NCI-H1092 (cell line): Measurements from ENCODE around the gene FOXD4L3.
"Not testable (repeated sequence)": the region's sequence is repeated elsewhere in the genome, so short reads cannot be mapped to it uniquely, and the experiment has no call there.

Experiments used
- DNase-seq: peaks from one replicate; lab custom pipeline; 2025; lab: John Stamatoyannopoulos, UW

Gene FOXD4L3

GRCh38 chr9:68302567-68302966 is at the start of gene FOXD4L3:
Gene FOXD4L3 (plus strand): TSS chr9:68302867. CDS start chr9:68302952, 85 bp downstream.
- not testable (repeated sequence) for DNase-seq

GRCh38 chr9:68281041-68281440 is 21.6 kb upstream of the FOXD4L3 start:
- not testable (repeated sequence) for DNase-seq

GRCh38 chr9:68303771-68304170 is 1.1 kb downstream of the FOXD4L3 start:
- not testable (repeated sequence) for DNase-seq

- DNase-seq = not testable (repeated sequence)
Measured at GRCh38 chr9:68304212-68304611, 1.5 kb downstream of the FOXD4L3 start.

- DNase-seq = not testable (repeated sequence)
Measured at GRCh38 chr9:68304777-68305176, 2.1 kb downstream of the FOXD4L3 start.

- not testable (repeated sequence) for DNase-seq
Measured at GRCh38 chr9:68305680-68306285, 3.1 kb downstream of the FOXD4L3 start.

GRCh38 chr9:68306391-68306964 is 3.8 kb downstream of the FOXD4L3 start:
- DNase-seq = not testable (repeated sequence)

- DNase-seq = not testable (repeated sequence)
Measured at GRCh38 chr9:68307127-68307526, 4.5 kb downstream of the FOXD4L3 start.

GRCh38 chr9:68307654-68308053 is 5.0 kb downstream of the FOXD4L3 start:
- not testable (repeated sequence) for DNase-seq

- DNase-seq = not testable (repeated sequence)
Measured at GRCh38 chr9:68311208-68311607, 8.5 kb downstream of the FOXD4L3 start.

GRCh38 chr9:68318209-68318608 is 15.5 kb downstream of the FOXD4L3 start:
- DNase-seq = not testable (repeated sequence)

GRCh38 chr9:68323749-68324148 is 21.1 kb downstream of the FOXD4L3 start:
- DNase-seq = not testable (repeated sequence)

GRCh38 chr9:68324518-68324917 is 21.9 kb downstream of the FOXD4L3 start:
- DNase-seq = not testable (repeated sequence)

- DNase-seq = not testable (repeated sequence)
Measured at GRCh38 chr9:68329106-68329505, 26.4 kb downstream of the FOXD4L3 start.

GRCh38 chr9:68330531-68331173 is 28.0 kb downstream of the FOXD4L3 start:
- not testable (repeated sequence) for DNase-seq

GRCh38 chr9:68332122-68332521 is 29.5 kb downstream of the FOXD4L3 start:
- DNase-seq = not testable (repeated sequence)

- DNase-seq = not testable (repeated sequence)
Measured at GRCh38 chr9:68335935-68336334, 33.3 kb downstream of the FOXD4L3 start.

- DNase-seq = not testable (repeated sequence)
Measured at GRCh38 chr9:68336639-68337339, 34.1 kb downstream of the FOXD4L3 start.

- DNase-seq = not testable (repeated sequence)
Measured at GRCh38 chr9:68338000-68338399, 35.3 kb downstream of the FOXD4L3 start.

GRCh38 chr9:68342265-68343025 is 39.8 kb downstream of the FOXD4L3 start:
- not testable (repeated sequence) for DNase-seq

- DNase-seq = not testable (repeated sequence)
Measured at GRCh38 chr9:68343242-68343641, 40.6 kb downstream of the FOXD4L3 start.

- not testable (repeated sequence) for DNase-seq
Measured at GRCh38 chr9:68343992-68344391, 41.3 kb downstream of the FOXD4L3 start.
